HG03520 (cell line): Measurements from ENCODE around the gene DUSP7.

Source experiments
- ATAC-seq: cut with Tn5 transposase; IDR thresholded peaks from one replicate; pipeline ENCODE4 v1.9.1; 2021; ENCODE audit warnings: mild to moderate bottlenecking, moderate library complexity; ENCODE audit not compliant: unreplicated experiment

The DUSP7 gene

DNA sequence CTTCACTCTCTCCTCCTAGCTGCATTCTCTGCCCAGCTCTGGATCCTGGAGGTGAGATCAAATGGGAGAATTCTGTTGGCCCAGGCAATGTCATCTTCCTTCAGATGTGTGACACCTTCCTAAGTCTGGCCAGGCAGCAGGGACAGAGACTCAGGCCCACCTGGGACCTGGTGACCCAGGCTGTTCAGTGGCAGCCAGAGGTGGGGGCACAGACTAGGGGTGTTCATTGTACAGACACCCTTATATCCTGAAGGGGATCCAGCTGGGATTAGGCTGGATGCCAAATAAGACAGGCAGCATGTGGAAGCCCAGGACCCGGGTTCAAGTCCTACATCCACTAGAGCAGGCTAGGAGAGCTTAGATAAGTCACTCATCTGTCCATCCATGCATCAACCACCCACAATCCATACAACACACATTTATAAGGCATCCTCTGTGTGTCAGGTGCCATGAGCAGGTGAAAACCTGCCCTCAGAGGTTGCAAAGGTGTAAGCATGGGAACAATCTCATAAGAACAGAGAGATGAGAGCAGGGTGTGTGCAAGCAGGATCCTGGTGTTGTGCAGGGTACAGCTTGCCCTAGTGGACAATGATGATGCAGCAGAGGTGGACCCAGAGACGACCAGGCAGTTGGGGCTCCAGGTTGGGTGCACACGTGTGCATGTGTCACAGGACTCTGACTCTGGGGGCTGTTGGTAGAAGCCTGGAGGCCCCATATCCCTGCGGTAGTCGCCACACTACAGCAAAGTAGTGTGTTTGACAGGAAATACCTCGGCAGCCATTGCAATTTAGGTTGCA lies 42.4 kb downstream of the DUSP7 start:
- no peak for ATAC-seq

DNA sequence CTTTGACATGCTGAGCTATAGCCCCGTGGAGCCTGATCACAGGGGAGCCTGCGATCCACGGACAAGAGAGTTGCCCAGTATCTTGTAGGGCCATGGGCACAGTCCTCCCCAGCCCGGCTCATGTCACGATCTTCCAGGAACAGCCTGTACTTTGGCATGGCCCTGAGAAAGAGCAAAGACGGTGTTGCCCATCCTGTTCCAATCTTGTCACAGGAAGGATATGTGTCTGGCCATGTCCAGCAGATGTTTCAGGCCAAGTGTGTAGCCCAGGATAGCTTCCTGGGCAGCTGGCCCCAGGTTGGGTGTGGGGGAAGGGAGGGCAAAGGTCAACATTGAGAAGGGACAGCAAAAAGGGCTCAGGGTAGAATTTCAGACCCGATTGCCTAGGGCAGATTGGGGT lies 43.7 kb downstream of the DUSP7 start:
- ATAC-seq, result no peak

DNA sequence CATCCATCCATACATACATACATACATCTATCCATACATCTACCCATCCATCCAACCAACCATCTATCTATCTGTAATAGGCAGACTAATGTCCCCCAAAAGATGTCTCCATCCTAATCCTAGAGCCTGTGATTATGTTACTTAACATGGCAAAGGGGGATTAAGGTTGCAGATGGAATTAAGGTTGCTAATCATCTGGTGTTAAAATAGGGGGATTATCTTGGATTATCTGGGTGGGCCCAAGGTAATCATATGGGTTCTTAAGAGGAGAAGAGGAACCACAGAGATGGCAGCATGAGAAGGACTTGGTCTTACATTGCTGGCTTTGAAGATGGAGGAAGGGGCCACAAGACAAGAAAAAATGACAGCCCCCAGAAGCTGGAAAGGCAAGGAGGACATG lies 45.9 kb downstream of the DUSP7 start:
- ATAC-seq, result no peak

DNA sequence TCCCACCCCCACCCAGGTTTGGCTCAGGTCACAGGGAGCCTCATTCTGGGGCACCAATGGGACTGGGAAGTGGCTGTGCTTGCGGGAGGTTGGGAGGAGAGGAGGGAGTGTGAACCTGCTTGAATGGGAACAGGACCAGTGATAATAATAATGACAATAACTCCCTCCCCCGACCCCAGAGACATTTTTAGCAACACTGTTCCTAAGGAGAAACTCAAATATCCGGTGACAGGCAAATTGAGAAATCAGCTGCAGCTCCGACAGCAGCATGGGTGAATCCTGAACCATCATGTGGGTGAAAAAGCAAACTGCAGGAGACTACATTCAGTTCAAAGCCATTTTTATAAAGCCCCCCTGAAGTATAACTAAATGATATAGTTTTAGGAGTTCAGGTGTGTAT lies 49.1 kb downstream of the DUSP7 start:
- no peak for ATAC-seq

DNA sequence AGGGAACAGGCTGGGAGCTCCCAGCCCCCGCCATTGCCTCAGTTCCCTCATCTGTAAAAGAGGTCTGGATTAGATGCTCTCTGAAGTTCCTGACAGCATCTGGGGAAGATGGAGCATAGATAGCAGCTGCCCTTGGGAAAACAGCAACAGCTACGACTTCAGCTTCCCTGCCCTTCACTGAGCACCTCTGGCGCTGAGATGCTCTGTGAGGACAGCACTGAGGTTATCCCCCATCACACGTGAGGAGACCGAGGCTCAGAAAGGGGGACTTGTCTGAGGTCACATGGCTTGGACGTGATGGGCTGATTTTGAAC lies 49.6 kb downstream of the DUSP7 start:
- ATAC-seq, result no peak

DNA sequence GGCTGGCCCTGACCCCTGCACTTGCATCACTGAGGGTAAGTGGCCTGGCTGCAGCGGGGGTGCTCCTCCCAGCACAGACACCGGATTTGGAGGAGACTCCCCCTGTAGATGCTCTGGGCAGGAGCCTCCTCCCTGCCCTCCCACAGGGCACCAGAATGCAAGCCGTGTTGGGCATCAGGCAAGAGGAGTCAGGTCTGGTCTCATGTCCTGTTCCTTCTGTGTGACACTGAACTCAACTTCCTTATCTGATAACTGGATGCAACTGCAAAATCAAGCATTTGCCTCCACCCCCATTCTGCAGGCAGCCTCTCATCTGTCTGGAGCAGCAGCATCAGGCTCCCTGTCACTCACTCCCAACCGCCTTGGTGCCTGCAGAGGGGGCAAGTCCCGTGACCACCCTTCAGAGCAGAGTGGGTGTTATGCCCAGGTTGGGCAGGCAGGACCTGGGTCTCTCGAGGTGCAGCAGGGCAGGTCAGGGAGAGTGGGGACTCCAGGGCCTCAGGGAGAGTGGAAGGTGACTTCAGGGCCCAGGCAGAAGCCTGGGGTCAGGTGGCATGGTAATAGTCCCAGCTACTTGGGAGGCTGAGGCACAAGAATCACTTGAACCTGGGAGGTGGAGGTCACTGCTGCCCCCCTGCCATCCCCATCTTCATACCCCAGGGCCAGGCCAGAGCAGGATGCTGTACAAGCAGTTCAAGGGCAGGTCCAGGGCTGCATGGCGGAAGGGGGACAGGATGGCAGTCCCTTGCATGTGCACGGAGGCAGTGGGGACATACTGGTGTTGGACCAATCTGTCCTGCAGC lies 50.2 kb downstream of the DUSP7 start:
- no peak for ATAC-seq

DNA sequence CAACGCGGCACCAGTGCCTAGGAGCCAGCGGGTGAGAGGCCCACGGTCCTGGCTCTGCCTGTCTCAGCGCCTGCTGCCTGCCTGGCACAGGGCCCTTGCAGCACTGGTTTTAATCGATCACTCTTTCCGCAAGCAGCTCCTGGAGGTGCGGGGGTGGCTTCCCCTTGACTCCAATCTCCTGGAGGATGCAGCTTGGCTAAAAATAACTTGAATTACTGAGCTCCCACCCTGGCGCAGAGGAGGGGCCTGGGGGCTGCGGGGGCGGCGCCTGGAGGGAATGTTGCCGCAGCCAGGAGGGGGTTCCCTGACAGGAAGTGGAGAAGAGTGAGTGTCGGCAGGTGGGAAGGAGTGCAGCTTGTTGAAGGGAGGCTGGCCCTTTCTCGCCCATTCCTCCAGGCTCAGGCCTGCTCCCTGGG lies 50.8 kb downstream of the DUSP7 start:
- ATAC-seq, result no peak

DNA sequence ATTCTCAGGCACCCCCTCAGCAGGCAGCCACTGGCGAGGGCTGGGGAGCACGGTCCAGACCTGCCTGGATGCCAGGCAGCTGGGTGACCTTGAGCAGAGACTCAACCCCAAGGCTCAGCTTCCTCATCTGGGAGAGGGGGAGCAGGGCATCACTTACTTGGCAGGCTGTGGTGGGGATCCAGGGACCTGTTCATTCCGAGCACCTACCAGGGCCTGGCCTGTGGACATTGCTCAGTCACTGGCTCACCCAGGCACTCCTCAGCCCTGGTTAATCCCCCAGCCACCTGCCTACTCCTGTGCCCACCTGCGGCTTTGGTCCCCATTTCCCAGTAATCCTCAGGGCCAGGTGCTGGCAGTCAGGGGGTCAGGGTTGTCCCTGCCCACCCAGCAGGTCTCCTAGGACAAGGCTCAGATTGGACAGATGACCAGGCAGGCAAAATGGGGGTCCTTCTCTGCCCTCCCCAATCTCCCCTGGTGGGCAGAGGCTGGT lies 51.4 kb downstream of the DUSP7 start:
- ATAC-seq, result no peak

DNA sequence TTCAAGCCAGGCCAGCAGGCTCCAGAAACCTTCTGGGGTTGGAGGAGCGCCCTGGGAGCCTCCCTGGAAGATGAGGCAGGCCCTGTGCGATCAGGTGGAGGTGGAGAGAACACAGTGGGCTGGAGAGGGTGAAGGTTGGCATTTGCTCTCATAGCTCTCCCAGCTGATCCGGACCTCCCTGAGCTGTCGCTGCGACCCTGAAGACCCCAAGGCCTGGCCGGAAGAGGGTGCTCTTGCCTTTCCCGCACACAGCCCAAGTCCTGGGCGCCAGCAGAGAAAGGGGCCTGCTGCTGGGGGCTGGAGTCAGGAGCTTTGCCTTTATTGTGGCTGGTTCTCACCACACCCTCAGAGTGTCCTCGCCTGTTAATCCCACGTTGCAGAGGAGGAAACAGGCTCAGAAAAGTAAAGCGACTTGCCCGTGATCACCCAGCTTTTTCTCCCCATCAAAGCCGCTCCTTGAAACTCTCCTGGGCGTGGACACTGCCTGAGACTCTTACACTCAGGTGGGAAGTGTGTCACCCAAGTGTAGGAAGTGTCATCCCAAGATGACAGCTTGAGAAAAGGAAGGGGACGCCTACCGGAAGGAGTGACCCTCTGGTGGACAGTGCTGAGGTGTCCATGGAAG lies 52.1 kb downstream of the DUSP7 start:
- no peak for ATAC-seq

DNA sequence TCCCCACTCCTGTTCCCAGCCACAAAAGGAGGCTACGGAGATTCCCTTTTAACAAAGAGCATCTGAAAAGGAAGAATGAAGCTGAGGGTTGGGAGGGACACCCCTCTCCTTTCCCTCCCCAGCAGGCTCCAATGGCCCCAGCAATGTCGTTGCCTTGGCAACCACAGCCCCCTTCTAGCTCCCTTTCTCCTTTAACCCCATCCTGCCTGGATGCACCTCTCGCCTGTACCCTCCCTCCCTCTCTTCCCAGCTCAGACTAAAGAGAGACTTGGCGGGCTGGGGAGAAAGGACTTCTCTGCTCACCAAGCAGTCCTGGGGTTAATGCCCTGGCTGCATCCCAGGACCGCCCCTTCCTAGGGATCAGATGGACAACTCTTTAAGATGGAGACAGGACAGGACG lies 53.6 kb downstream of the DUSP7 start:
- no peak for ATAC-seq

DNA sequence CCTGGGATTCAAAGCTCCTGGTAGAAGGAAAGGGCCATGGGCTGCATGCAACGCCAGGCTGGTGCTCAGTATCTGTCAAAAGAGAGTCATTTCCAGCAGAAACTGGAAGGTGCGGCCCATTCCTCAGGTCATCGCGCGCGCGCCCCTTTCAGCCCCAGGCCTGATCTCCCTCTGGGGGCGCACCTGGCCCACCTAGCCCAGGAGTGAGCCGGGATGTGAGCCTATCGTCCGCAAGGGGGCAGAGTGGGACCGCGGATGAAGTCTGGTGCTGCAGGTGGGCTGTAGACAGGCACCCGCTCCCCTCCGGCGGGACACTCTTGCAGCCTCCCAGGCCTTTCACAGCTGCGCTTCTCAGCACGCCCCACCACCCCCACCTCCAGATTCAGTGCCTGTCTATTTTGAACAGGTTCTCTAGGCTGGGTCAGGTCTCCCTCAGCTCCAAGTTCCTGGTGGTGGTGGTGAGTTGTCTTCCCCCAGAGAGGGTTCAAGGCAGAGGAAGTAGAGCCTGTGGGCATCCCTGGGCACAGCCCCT lies 54.9 kb downstream of the DUSP7 start:
- no peak for ATAC-seq

DNA sequence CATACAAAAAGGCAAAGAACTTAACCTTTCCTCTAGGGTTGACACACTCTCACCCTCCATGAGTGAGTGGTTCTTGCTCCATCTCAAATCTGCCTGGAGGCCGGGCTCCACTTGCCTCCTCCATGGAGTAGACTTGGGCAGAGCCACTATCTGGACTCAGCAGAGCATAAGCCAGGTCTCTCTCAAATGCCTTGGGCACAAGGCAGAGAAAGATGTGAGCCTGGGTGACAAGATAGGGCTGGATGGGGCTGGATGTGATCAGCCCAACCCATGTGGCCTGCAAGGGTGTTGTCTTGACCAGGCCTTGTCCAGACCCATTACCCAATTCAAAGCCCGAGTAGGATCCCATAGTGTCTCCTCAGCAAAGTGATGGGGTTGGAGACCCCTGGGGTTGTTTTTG lies 56.5 kb downstream of the DUSP7 start:
- no peak for ATAC-seq
